ENCODE measurements around the gene PACS2.

Gene PACS2

GRCh38 chr14:105368910-105369652 is 54.5 kb downstream of the PACS2 start:
- no peak for DNase-seq (ENCODE audit: low spot score)

GRCh38 chr14:105369653-105370040 is 55.1 kb downstream of the PACS2 start:
- no peak for DNase-seq (ENCODE audit: low spot score)

- no peak for DNase-seq (ENCODE audit: low spot score)
These were observed 59.8 kb downstream of the PACS2 start for GRCh38 chr14:105374389-105374788.

- DNase-seq (ENCODE audit: low spot score) = no peak
These were observed 61.1 kb downstream of the PACS2 start for GRCh38 chr14:105375635-105376057.

- no peak for DNase-seq (ENCODE audit: low spot score)
These were observed 62.2 kb downstream of the PACS2 start for GRCh38 chr14:105376521-105377440.

GRCh38 chr14:105377555-105378182 is 63.1 kb downstream of the PACS2 start:
- no peak for DNase-seq (ENCODE audit: low spot score)

GRCh38 chr14:105378199-105378598 is 63.7 kb downstream of the PACS2 start:
- no peak for DNase-seq (ENCODE audit: low spot score)

- no peak for DNase-seq (ENCODE audit: low spot score)
These were observed 64.5 kb downstream of the PACS2 start for GRCh38 chr14:105378873-105379685.

- DNase-seq (ENCODE audit: low spot score) = no peak
These were observed 65.4 kb downstream of the PACS2 start for GRCh38 chr14:105379946-105380345.

- no peak for DNase-seq (ENCODE audit: low spot score)
These were observed 66.2 kb downstream of the PACS2 start for GRCh38 chr14:105380756-105381155.

- DNase-seq (ENCODE audit: low spot score) = no peak
These were observed 67.1 kb downstream of the PACS2 start for GRCh38 chr14:105381446-105382342.

GRCh38 chr14:105382343-105383082 is 68.0 kb downstream of the PACS2 start:
- DNase-seq (ENCODE audit: low spot score) = no peak

GRCh38 chr14:105383083-105383730 is 68.7 kb downstream of the PACS2 start:
- no peak for DNase-seq (ENCODE audit: low spot score)

GRCh38 chr14:105384041-105384557 is 69.6 kb downstream of the PACS2 start:
- DNase-seq (ENCODE audit: low spot score) = no peak

GRCh38 chr14:105384605-105385321 is 70.2 kb downstream of the PACS2 start:
- DNase-seq (ENCODE audit: low spot score) = no peak

GRCh38 chr14:105385322-105385637 is 70.7 kb downstream of the PACS2 start:
- no peak for DNase-seq (ENCODE audit: low spot score)

GRCh38 chr14:105385698-105386365 is 71.3 kb downstream of the PACS2 start:
- DNase-seq (ENCODE audit: low spot score) = no peak
